Ishikawa (cell line): ENCODE data around the gene ZNF586.
A peak's percentile ranks its signal among the peaks of the same experiment; 100 is the strongest.

Experiments
- EP300 ChIP-seq: IDR thresholded peaks from 2 replicates; pipeline ENCODE4 v1.6.1; 2012; ENCODE audit warnings: borderline replicate concordance
- RAD21 ChIP-seq: IDR thresholded peaks from 2 replicates; pipeline ENCODE4 v1.6.1; 2012; ENCODE audit warnings: low read depth
- TCF12 ChIP-seq: IDR thresholded peaks from 2 replicates; pipeline ENCODE4 v1.6.1; 2012; ENCODE audit warnings: low read depth
- TEAD4 ChIP-seq: IDR thresholded peaks from 2 replicates; pipeline ENCODE4 v1.6.1; 2012
- TF ChIP-seq, protein P1 (sequence below): IDR thresholded peaks from 2 replicates; pipeline ENCODE4 v1.6.1; 2012
- TF ChIP-seq, protein P2 (sequence below): IDR thresholded peaks from 2 replicates; pipeline ENCODE4 v1.6.1; 2012
- TF ChIP-seq, protein P3 (sequence below): IDR thresholded peaks from 2 replicates; pipeline ENCODE4 v1.6.1; 2012; ENCODE audit warnings: low read depth, mild to moderate bottlenecking

DNA sequence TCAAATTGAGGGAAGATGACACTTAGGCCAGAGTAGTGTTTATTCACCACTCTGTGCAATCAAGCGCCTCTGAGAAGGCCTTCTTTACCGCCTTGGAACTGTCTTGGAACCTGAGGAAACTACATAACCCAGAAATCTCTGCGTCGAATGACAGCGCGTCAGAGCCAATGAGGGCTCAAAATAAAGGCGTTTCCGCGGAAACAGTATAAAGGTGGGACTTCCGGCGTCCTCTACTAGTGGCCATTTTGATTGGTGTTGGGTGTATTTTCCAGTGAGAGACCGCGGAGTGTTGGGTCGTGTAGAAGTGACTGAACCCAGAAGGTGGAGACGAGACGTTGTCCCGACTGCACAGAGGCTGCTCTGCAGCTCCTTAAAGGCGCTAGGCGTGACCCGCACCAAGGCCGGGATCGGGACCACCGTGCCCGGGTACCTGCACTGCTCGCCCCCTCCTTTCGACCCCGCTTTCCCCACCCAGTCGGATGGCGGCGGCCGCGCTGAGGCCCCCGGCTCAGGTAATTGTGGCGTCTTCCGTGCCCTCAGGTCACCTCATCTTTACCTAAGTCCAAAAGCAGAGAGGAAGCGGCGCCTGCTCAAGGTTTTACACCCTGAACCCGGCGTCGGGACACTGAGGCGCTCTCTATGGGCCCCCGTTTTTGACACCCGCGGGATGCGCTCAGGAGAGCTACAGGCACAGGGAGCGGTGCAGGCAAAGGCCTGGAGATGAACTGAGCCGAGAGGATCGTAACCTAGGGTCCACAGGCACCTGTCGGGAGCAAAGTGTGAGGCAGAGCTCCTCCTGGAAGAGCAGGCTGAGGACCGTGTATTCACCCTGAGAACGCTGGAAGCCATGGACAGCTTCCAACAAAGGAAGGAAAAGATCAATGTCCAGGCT, 22.6 kb upstream of the ZNF586 start, which contains the start of gene ZNF776:
- TF ChIP-seq, protein P1, sequence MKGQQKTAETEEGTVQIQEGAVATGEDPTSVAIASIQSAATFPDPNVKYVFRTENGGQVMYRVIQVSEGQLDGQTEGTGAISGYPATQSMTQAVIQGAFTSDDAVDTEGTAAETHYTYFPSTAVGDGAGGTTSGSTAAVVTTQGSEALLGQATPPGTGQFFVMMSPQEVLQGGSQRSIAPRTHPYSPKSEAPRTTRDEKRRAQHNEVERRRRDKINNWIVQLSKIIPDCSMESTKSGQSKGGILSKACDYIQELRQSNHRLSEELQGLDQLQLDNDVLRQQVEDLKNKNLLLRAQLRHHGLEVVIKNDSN, result no peak
- TF ChIP-seq, protein P2, sequence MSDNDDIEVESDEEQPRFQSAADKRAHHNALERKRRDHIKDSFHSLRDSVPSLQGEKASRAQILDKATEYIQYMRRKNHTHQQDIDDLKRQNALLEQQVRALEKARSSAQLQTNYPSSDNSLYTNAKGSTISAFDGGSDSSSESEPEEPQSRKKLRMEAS, result peak; percentile 8; the same call in 1 of the 2 replicates
- TF ChIP-seq, protein P3, sequence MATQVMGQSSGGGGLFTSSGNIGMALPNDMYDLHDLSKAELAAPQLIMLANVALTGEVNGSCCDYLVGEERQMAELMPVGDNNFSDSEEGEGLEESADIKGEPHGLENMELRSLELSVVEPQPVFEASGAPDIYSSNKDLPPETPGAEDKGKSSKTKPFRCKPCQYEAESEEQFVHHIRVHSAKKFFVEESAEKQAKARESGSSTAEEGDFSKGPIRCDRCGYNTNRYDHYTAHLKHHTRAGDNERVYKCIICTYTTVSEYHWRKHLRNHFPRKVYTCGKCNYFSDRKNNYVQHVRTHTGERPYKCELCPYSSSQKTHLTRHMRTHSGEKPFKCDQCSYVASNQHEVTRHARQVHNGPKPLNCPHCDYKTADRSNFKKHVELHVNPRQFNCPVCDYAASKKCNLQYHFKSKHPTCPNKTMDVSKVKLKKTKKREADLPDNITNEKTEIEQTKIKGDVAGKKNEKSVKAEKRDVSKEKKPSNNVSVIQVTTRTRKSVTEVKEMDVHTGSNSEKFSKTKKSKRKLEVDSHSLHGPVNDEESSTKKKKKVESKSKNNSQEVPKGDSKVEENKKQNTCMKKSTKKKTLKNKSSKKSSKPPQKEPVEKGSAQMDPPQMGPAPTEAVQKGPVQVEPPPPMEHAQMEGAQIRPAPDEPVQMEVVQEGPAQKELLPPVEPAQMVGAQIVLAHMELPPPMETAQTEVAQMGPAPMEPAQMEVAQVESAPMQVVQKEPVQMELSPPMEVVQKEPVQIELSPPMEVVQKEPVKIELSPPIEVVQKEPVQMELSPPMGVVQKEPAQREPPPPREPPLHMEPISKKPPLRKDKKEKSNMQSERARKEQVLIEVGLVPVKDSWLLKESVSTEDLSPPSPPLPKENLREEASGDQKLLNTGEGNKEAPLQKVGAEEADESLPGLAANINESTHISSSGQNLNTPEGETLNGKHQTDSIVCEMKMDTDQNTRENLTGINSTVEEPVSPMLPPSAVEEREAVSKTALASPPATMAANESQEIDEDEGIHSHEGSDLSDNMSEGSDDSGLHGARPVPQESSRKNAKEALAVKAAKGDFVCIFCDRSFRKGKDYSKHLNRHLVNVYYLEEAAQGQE, result no peak
- TF ChIP-seq TCF12 (0 out of 2 replicates have a peak, but pooled peaks have one; percentile 33), TEAD4 (no peak), RAD21 (no peak), EP300 (no peak)
